Vagina (tissue), 2 donors: ENCODE data around the gene B4GALT4. TPM values are rescaled to one million over a fixed set of nuclear protein-coding genes. Genes with fewer than 3 reads are reported as not detected.

Experiments
- DNase-seq, 2 donors: peaks; one replicate each; pipeline ENCODE4 v3.0.0-alpha.2; 2017; ENCODE audit errors: extremely low spot score in 2 of 2
- H3K27ac ChIP-seq: fragments of 200-600 bp; sonication (generic); one replicate; pipeline ENCODE4 v1.5.1; 2019
- H3K27me3 ChIP-seq: fragments of 200-600 bp; sonication (generic); one replicate; pipeline ENCODE4 v1.5.1; 2019
- H3K36me3 ChIP-seq, 2 donors: fragments of 200-600 bp; sonication (generic); one replicate each; pipeline ENCODE4 v1.5.1; 2017 to 2019
- H3K4me1 ChIP-seq: fragments of 200-600 bp; sonication (generic); one replicate; pipeline ENCODE4 v1.5.1; 2019
- H3K4me3 ChIP-seq, 2 donors: fragments of 200-600 bp; sonication (generic); 1 replicate in 1 of 2; 2 replicates in 1 of 2; pipeline ENCODE4 v1.5.1; 2016 to 2019
- H3K9me3 ChIP-seq: fragments of 200-600 bp; sonication (generic); one replicate; pipeline ENCODE4 v1.5.1; 2019
- CTCF ChIP-seq, 3 experiments: fragments of 450-650 bp in 2 of 3; fragments of 200-600 bp in 1 of 3; sonication (generic) in 1 of 3; IDR thresholded peaks; one replicate each; pipeline ENCODE4 v1.5.1; 2017 to 2019; ENCODE audit warnings: antibody characterized with exemption in 3 of 3, mild to moderate bottlenecking in 2 of 3, moderate library complexity in 2 of 3
- POLR2A ChIP-seq, 2 donors: fragments of 450-650 bp; IDR thresholded peaks; one replicate each; pipeline ENCODE4 v1.6.1; 2017; ENCODE audit warnings: antibody characterized with exemption in 2 of 2, mild to moderate bottlenecking in 2 of 2, moderate library complexity in 2 of 2
- POLR2AphosphoS5 ChIP-seq, 2 donors: sonication (generic); formaldehyde crosslinking; IDR thresholded peaks; one replicate each; pipeline ENCODE4 v1.9.0; 2017; ENCODE audit warnings: antibody characterized with exemption in 2 of 2, mild to moderate bottlenecking in 2 of 2, low read depth in 1 of 2; ENCODE audit not compliant: insufficient read depth in 1 of 2
- intact Hi-C: fragments of 100-400 bp; cut with DNase I; formaldehyde crosslinking; loops from one replicate; pipeline ENCODE4 v1.15.1; 2023
- total RNA-seq: library from RNA; depleted of rRNA; stranded (reverse); fragments of >200 nt; gene quantifications from one replicate; pipeline ENCODE4 v1.2.3, GENCODE V29; 2016

Gene B4GALT4
- 12.0 TPM for total RNA-seq

- H3K4me1 ChIP-seq, result peaks cover 40% of the 10 kb centered on the region
- H3K4me3 ChIP-seq, result peak within 1 kb of the TSS; percentile 64 to 66
- no peak for DNase-seq
- peak within 1 kb of the TSS; percentile 80 for H3K27ac ChIP-seq
- H3K9me3 ChIP-seq, result no peaks in the 10 kb centered on the region
- peaks cover 0 to 5% of the 10 kb centered on the region in 2 donors for H3K36me3 ChIP-seq
- TF ChIP-seq CTCF (IDR thresholded peaks at IDR 0.05), result no peak
- peak in 1 of 2 donors; percentile 82 for TF ChIP-seq POLR2AphosphoS5 (IDR thresholded peaks at IDR 0.05; ENCODE audit: insufficient read depth in 1 of 2, low read depth in 1 of 2)
- TF ChIP-seq POLR2A (IDR thresholded peaks at IDR 0.05), result peak in 1 of 2 donors; percentile 78
- intact Hi-C loops, result no loop called here
- H3K27me3 ChIP-seq, result no peaks in the 10 kb centered on the region
These were observed at the start of gene B4GALT4 for GRCh38 chr3:119240591-119241434. Gene B4GALT4 (minus strand): TSS chr3:119240878. CDS start chr3:119230099, 10,779 bp downstream.

GRCh38 chr3:119289404-119289770, 48.7 kb upstream of the B4GALT4 start:
- Histone ChIP-seq H3K36me3 (no peaks in the 10 kb centered on the region), H3K27me3 (no peaks in the 10 kb centered on the region), H3K9me3 (peaks cover 4% of the 10 kb centered on the region), H3K27ac (no peak overlapping the region), H3K4me1 (peaks cover 4% of the 10 kb centered on the region), H3K4me3 (no peak overlapping the region)
- no peak for TF ChIP-seq CTCF (IDR thresholded peaks at IDR 0.05)
- intact Hi-C loops, result no loop called here
- DNase-seq, result no peak

- DNase-seq, result no peak
- H3K9me3 ChIP-seq, result peaks cover 4% of the 10 kb centered on the region
- no peaks in the 10 kb centered on the region for H3K36me3 ChIP-seq
- H3K27ac ChIP-seq, result no peak overlapping the region
- peaks cover 4% of the 10 kb centered on the region for H3K4me1 ChIP-seq
- intact Hi-C loops, result no loop called here
- H3K4me3 ChIP-seq, result no peak overlapping the region
- TF ChIP-seq POLR2A (IDR thresholded peaks at IDR 0.05), result no peak
- TF ChIP-seq CTCF (IDR thresholded peaks at IDR 0.05), result no peak
- no peak for TF ChIP-seq POLR2AphosphoS5 (IDR thresholded peaks at IDR 0.05; ENCODE audit: insufficient read depth in 1 of 2, low read depth in 1 of 2)
- H3K27me3 ChIP-seq, result no peaks in the 10 kb centered on the region
These were observed 48.2 kb upstream of the B4GALT4 start for GRCh38 chr3:119288669-119289403.

GRCh38 chr3:119279584-119280243, 39.0 kb upstream of the B4GALT4 start:
- intact Hi-C loops, result loop anchor here (5.0 kb wide), 1 partner anchor 78 kb away; no protein-coding TSS in a partner anchor
- Histone ChIP-seq H3K4me1 (peaks cover 10% of the 10 kb centered on the region), H3K27me3 (no peaks in the 10 kb centered on the region), H3K36me3 (no peaks in the 10 kb centered on the region), H3K27ac (no peak overlapping the region), H3K9me3 (no peaks in the 10 kb centered on the region), H3K4me3 (no peak overlapping the region)
- DNase-seq, result no peak
- no peak for TF ChIP-seq CTCF (IDR thresholded peaks at IDR 0.05)
